B cell (primary cell): ENCODE data around the gene MRC2.

ENCODE experiments used
- CTCF ChIP-seq: fragments of 200-600 bp; IDR thresholded peaks from one replicate; pipeline ENCODE4 v1.8.0; 2022; ENCODE audit warnings: antibody characterized with exemption, mild to moderate bottlenecking
- EZH2 ChIP-seq: IDR thresholded peaks from 2 replicates; pipeline ENCODE4 v1.6.1; 2012; ENCODE audit warnings: borderline replicate concordance, low read depth, mild to moderate bottlenecking, moderate library complexity, low read length; ENCODE audit not compliant: insufficient read depth, poor library complexity, severe bottlenecking

- TF ChIP-seq CTCF (no peak), EZH2 (no peak)
These were observed 35.4 kb downstream of the MRC2 start for GRCh38 chr17:62662855-62663254.
